Mesothelial cell of epicardium (in vitro differentiated cells): ENCODE data around the gene SBDS. TPM values are rescaled to one million over a fixed set of nuclear protein-coding genes. Genes with fewer than 3 reads are reported as not detected.
"Not testable (repeated sequence)": the region's sequence is repeated elsewhere in the genome, so short reads cannot be mapped to it uniquely, and the experiment has no call there.

Source experiments
- DNase-seq, 2 experiments: peaks; one replicate each; pipeline ENCODE4 v3.0.0; 2021; ENCODE audit warnings: low spot score in 2 of 2; ENCODE audit not compliant: unreplicated experiment in 2 of 2
- H3K27ac Mint-ChIP-seq: 2 replicates; pipeline ENCODE4 v1.8.0; 2021; ENCODE audit warnings: mixed read lengths
- H3K27me3 Mint-ChIP-seq: 2 replicates; pipeline ENCODE4 v1.8.0; 2021; ENCODE audit warnings: low read depth, mixed read lengths
- H3K36me3 Mint-ChIP-seq: 2 replicates; pipeline ENCODE4 v1.8.0; 2021; ENCODE audit warnings: mixed read lengths
- H3K4me1 Mint-ChIP-seq: 2 replicates; pipeline ENCODE4 v1.8.0; 2021; ENCODE audit warnings: mixed read lengths
- H3K4me3 Mint-ChIP-seq: 2 replicates; pipeline ENCODE4 v1.8.0; 2021; ENCODE audit warnings: mild to moderate bottlenecking, moderate library complexity, mixed read lengths
- H3K9me3 Mint-ChIP-seq: 2 replicates; pipeline ENCODE4 v1.8.0; 2021; ENCODE audit warnings: mixed read lengths
- CTCF ChIP-seq: fragments of 200-600 bp; sonication (generic); IDR thresholded peaks from one replicate; pipeline ENCODE4 v1.5.0; 2021; ENCODE audit warnings: antibody characterized with exemption; ENCODE audit not compliant: unreplicated experiment
- total RNA-seq: library from RNA; stranded (reverse); gene quantifications from 3 replicates; pipeline ENCODE4 v1.2.1, GENCODE V29; 2021

The SBDS gene
- total RNA-seq, 1 donor from 2014 or later: 42.9 TPM

- Mint-ChIP-seq H3K36me3 (peaks cover 40% of the 10 kb centered on the region), H3K4me1 (peaks cover 4% of the 10 kb centered on the region), H3K9me3 (no peaks in the 10 kb centered on the region), H3K4me3 (no peak overlapping the region), H3K27ac (no peak overlapping the region), H3K27me3 (no peaks in the 10 kb centered on the region)
- no peak for DNase-seq
- TF ChIP-seq CTCF: no peak
Measured at GRCh38 chr7:67022511-67022910, 27.1 kb upstream of the SBDS start.

GRCh38 chr7:67021260-67021659 is 25.9 kb upstream of the SBDS start:
- Mint-ChIP-seq H3K36me3 (peaks cover 43% of the 10 kb centered on the region), H3K4me3 (no peak overlapping the region), H3K27ac (no peak overlapping the region), H3K4me1 (peaks cover 4% of the 10 kb centered on the region), H3K9me3 (no peaks in the 10 kb centered on the region), H3K27me3 (no peaks in the 10 kb centered on the region)
- TF ChIP-seq CTCF: no peak
- no peak for DNase-seq

GRCh38 chr7:67019562-67020390 is 24.4 kb upstream of the SBDS start:
- H3K27me3 Mint-ChIP-seq: no peaks in the 10 kb centered on the region
- H3K4me1 Mint-ChIP-seq: no peaks in the 10 kb centered on the region
- no peak for TF ChIP-seq CTCF
- H3K27ac Mint-ChIP-seq: no peak overlapping the region
- peaks cover 44% of the 10 kb centered on the region for H3K36me3 Mint-ChIP-seq
- H3K9me3 Mint-ChIP-seq: no peaks in the 10 kb centered on the region
- no peak for DNase-seq
- no peak overlapping the region for H3K4me3 Mint-ChIP-seq

- no peak overlapping the region for H3K4me3 Mint-ChIP-seq
- no peaks in the 10 kb centered on the region for H3K4me1 Mint-ChIP-seq
- H3K9me3 Mint-ChIP-seq: no peaks in the 10 kb centered on the region
- TF ChIP-seq CTCF: no peak
- H3K27ac Mint-ChIP-seq: no peak overlapping the region
- no peak for DNase-seq
- no peaks in the 10 kb centered on the region for H3K27me3 Mint-ChIP-seq
- H3K36me3 Mint-ChIP-seq: peaks cover 47% of the 10 kb centered on the region
Measured at GRCh38 chr7:67018940-67019339, 23.6 kb upstream of the SBDS start.

GRCh38 chr7:67017971-67018370 is 22.6 kb upstream of the SBDS start:
- peaks cover 47% of the 10 kb centered on the region for H3K36me3 Mint-ChIP-seq
- H3K9me3 Mint-ChIP-seq, DNase-seq, H3K4me1 Mint-ChIP-seq, H3K4me3 Mint-ChIP-seq, H3K27ac Mint-ChIP-seq, H3K27me3 Mint-ChIP-seq: not testable (repeated sequence)

GRCh38 chr7:67014076-67014622 is 18.8 kb upstream of the SBDS start:
- H3K27me3 Mint-ChIP-seq, H3K9me3 Mint-ChIP-seq, H3K4me1 Mint-ChIP-seq, DNase-seq, H3K4me3 Mint-ChIP-seq, H3K27ac Mint-ChIP-seq: not testable (repeated sequence)
- peaks cover 35% of the 10 kb centered on the region for H3K36me3 Mint-ChIP-seq

- not testable (repeated sequence) for DNase-seq, H3K4me3 Mint-ChIP-seq, H3K9me3 Mint-ChIP-seq, H3K27me3 Mint-ChIP-seq, H3K27ac Mint-ChIP-seq, H3K4me1 Mint-ChIP-seq
- H3K36me3 Mint-ChIP-seq: peaks cover 41% of the 10 kb centered on the region
Measured at GRCh38 chr7:67009677-67010076, 14.3 kb upstream of the SBDS start.
